Endothelial cell of umbilical vein (primary cell): Measurements from ENCODE around the gene DENND1A.

Source experiments
- EZH2 ChIP-seq: IDR thresholded peaks from 2 replicates; pipeline ENCODE4 v1.6.1; 2012; ENCODE audit warnings: borderline replicate concordance, low read depth, mild to moderate bottlenecking, moderate library complexity, low read length, inconsistent platforms; ENCODE audit not compliant: severe bottlenecking
- JUN ChIP-seq: IDR thresholded peaks from 2 replicates; pipeline ENCODE4 v1.6.1; 2011; ENCODE audit warnings: borderline replicate concordance, low read depth; ENCODE audit not compliant: insufficient read length, insufficient read depth

- no peak for TF ChIP-seq EZH2
- TF ChIP-seq JUN, result no peak
These were observed 548.8 kb downstream of the DENND1A start for GRCh38 chr9:123380852-123381705.
